Stimulated activated CD8-positive, alpha-beta memory T cell treated with anti-CD3 and anti-CD28 coated beads, Interleukin-4, amount 100 ng/mL, for 24 hours (primary cell): ENCODE measurements around the gene MAB21L4.

Experiments
- DNase-seq: peaks from one replicate; pipeline ENCODE4 v3.0.0-alpha.2; 2020; ENCODE audit warnings: low read depth

The MAB21L4 gene

GRCh38 chr2:240895656-240896388 is at the start of gene MAB21L4:
Gene MAB21L4, minus strand, starts transcription at chr2:240896156. Its CDS starts 159 bp downstream, at chr2:240895997.
- DNase-seq, result no peak

- no peak for DNase-seq
These were observed 40.1 kb upstream of the MAB21L4 start for GRCh38 chr2:240936106-240936505.

GRCh38 chr2:240935103-240935876 is 39.3 kb upstream of the MAB21L4 start:
- no peak for DNase-seq

GRCh38 chr2:240934701-240935102 is 38.7 kb upstream of the MAB21L4 start:
- DNase-seq, result no peak

GRCh38 chr2:240933966-240934700 is 38.2 kb upstream of the MAB21L4 start:
- no peak for DNase-seq

GRCh38 chr2:240933048-240933965 is 37.4 kb upstream of the MAB21L4 start:
- DNase-seq, result no peak

GRCh38 chr2:240932724-240933047 is 36.7 kb upstream of the MAB21L4 start:
- DNase-seq, result no peak

- DNase-seq, result no peak
These were observed 36.2 kb upstream of the MAB21L4 start for GRCh38 chr2:240932001-240932723.

GRCh38 chr2:240931319-240931949 is 35.5 kb upstream of the MAB21L4 start:
- no peak for DNase-seq

GRCh38 chr2:240930631-240931318 is 34.8 kb upstream of the MAB21L4 start:
- DNase-seq, result no peak

GRCh38 chr2:240930096-240930630 is 34.2 kb upstream of the MAB21L4 start:
- DNase-seq, result no peak

- DNase-seq, result no peak
These were observed 33.6 kb upstream of the MAB21L4 start for GRCh38 chr2:240929364-240930095.

GRCh38 chr2:240928476-240929363 is 32.8 kb upstream of the MAB21L4 start:
- DNase-seq, result no peak

- DNase-seq, result no peak
These were observed 31.4 kb upstream of the MAB21L4 start for GRCh38 chr2:240927390-240927781.

GRCh38 chr2:240926516-240927389 is 30.8 kb upstream of the MAB21L4 start:
- DNase-seq, result no peak

- DNase-seq, result no peak
These were observed 29.9 kb upstream of the MAB21L4 start for GRCh38 chr2:240925568-240926515.
